ENCODE data around the gene UCN.
"Not testable (repeated sequence)": the region's sequence is repeated elsewhere in the genome, so short reads cannot be mapped to it uniquely, and the experiment has no call there.

The UCN gene

DNA sequence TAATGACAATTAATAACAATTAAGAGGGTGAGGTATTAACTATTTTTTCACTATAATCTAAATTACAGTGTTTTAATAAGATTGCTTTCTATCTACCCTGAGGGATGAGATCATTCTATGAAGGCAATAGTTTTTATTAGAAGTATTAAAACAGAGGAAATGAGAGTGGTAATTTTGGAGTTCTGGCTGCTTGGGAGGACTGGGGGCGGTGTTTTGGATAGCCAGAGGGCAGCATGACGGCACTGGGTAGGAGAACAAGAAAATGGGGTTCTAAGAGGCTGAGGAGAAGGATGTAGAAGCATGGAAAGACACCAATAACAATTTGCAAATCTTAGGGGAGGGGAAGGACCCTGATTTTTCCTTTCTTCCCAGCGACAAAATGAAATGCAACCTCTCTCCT is 38.1 kb downstream of the UCN start:
- TF ChIP-seq, protein P1, sequence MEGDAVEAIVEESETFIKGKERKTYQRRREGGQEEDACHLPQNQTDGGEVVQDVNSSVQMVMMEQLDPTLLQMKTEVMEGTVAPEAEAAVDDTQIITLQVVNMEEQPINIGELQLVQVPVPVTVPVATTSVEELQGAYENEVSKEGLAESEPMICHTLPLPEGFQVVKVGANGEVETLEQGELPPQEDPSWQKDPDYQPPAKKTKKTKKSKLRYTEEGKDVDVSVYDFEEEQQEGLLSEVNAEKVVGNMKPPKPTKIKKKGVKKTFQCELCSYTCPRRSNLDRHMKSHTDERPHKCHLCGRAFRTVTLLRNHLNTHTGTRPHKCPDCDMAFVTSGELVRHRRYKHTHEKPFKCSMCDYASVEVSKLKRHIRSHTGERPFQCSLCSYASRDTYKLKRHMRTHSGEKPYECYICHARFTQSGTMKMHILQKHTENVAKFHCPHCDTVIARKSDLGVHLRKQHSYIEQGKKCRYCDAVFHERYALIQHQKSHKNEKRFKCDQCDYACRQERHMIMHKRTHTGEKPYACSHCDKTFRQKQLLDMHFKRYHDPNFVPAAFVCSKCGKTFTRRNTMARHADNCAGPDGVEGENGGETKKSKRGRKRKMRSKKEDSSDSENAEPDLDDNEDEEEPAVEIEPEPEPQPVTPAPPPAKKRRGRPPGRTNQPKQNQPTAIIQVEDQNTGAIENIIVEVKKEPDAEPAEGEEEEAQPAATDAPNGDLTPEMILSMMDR (conservative IDR thresholded peaks at IDR 0.05): no peak
- H3K27ac ChIP-seq: no peak overlapping the region

- not testable (repeated sequence) for H3K27ac ChIP-seq
Measured at GRCh38 chr2:27268296-27268695, 39.9 kb downstream of the UCN start.

DNA sequence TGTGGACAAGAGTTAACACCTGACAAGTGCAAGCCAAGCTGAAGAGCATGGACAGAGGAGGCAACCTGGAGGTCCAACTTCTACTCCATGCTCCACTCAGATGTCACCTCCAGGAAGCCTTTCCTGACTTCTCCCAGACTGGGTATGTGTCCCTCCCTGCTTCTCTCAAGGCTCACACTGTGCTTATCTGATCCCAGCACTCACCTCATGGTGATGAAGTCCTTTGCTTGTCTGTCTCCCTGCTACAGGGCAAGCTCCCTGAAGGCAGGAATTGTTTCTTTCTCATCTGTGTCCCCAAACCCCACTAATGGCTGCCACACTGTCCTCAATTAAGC is 42.7 kb downstream of the UCN start:
- H3K27ac ChIP-seq: no peak overlapping the region; the same call in 1 of the 2 replicates
- TF ChIP-seq, protein P1 (conservative IDR thresholded peaks at IDR 0.05): no peak

DNA sequence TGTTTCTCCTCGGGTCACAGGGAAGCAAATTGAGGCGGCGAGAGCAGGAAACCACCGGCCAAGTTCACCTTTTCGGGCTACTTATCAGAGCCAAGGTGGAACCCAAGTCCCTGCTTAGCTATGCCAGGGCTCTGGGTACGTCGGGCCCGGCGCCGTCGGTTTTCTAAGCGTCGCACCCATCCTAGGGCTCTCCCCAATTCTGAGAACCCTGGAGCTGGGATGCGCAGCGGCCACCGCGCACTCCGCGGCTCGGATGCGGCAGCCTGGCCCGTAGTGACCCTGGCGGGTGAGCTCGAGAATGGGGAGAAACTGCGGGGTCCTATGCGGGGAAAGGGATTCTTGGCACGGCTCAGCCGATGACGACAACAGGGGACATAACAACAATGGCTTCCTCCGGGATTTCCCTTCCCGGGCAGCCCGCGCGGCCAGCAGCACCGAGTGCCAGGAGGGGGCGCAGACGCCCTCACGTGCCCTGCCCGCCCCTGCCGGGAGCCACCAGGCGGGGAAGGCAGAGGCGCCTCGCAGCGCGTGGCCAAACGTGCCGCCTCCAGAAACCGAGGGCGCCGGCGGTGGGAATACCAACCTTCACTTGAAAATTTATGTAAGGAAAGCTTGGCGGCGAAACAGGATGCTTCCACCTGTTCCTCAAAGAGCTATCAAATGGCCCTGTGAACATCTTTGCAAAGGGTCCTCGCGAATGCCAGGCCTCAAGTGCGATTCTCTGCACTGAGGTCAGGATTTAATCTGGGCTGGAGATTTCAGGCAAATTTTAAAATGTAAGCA is 43.3 kb downstream of the UCN start:
- TF ChIP-seq, protein P1 (conservative IDR thresholded peaks at IDR 0.05): peak; percentile 80
- peak overlapping the region; percentile 24; the same call in 1 of the 2 replicates for H3K27ac ChIP-seq

DNA sequence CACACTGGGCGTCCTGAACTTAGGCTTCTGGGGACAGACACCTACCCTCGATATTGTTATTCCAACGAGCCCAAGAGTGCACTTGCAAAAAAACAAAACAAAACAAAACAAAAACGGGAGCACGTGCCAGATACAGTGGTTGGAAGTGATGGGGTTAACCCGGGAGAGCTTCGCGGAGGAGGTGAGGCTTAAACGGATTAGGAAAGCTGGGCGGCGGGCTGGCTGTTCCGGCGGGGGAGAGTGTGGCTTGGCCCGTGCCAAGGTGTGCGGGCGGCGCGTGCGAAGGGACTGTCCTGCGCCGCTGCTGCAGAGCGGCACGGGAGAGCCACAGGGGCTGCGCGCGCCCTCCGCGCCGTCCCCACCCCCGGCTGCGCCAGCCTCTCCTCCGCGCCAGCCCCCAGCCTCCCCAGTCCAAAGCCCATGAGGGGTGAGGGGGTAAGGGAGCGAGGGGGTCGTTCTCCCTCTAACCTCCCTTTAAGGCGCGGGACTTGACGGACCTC is 43.9 kb downstream of the UCN start:
- TF ChIP-seq, protein P1 (conservative IDR thresholded peaks at IDR 0.05): no peak
- H3K27ac ChIP-seq: peak overlapping the region; percentile 24; the same call in 1 of the 2 replicates

DNA sequence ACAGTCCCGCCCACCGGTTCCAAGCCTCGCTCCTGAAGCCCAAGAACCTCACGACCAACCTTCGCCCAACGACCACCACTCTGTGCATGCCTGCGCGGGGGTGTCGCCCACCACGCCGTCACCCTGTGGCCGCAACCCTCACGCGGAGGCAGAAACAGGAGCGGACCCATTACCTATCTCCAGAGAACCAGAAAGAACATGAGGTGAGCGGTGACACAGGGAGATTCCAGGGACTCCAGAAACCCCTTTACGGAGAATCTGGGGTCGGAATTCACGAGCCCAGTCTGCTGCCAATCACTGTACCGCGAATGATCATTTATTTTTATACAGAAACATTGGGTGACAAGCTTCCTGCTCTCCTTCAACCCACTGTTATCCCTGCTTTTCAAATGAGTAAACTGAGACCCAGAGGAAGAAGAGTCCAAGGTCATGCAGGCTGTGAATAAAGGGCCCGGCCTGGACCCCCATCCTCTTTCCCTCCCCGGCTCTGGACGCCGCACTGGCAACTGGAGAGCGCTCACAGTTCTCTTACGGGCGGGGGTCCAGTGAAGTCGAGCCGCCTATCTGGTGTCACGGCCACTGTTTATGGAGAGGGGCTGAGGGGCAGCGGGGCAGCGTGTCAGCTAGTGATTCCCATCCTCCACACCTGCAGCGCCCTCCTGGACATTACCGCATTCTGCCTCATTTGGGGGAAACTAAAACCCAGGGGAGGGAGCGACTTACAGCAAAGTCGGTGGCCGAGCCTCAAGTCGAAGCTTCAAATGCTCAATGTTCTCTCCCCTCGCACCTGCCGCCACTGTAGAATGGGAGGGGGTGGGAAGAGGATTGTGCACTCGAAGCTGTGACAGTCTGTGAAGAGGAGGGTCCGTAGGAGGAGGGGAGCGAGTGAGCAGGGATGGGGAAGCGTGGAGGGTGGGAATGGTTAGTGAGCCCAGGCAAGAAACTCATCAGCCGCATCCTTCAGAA is 44.7 kb downstream of the UCN start:
- H3K27ac ChIP-seq: no peak overlapping the region; the same call in 1 of the 2 replicates
- TF ChIP-seq, protein P1 (conservative IDR thresholded peaks at IDR 0.05): no peak

DNA sequence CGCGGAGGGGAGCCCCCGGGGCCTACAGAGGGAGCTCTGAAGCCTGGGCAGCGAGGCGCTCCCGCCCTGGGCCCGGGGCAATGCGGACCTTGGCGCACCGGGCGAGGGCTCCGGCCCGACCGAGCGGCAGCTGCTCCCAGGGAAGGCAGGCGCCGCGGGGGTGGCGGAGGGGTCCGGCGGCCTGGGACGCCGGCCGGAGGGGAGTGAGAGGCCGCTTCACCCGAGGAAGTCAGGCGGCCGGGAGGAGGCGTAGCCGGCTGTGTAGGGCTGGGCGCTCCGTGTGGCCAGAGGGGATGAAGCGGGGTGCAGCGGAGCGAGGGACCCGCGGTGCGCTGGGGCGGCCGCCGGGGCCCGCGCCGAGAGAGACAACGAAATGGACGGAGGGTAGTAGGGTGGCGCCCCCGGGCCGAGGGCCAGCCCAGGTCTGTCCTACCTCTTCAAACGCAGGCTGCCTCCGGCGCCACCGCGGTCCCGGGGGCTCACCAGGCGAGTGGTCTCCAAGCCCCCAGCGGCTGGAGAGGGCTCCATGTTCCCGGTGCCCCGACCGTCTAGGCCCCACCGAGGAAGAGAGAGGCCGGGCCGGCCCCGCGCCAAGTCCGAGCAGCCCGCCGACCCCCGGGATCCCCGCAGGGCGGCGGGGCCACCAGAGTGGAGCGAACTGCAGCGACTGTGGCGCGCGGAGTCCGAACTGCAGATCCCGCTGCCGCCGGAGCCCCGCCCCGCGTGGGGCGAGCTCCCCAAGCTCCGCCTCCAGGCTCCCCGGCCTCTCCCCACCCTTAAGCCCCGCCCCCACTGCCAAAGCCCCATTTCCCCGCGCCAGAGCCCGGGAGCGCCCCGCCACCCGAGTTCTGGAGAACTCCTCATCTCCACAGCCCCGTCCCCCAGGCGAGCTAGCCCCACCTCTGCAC is 45.6 kb downstream of the UCN start, which contains the start of gene SLC30A3:
TSS of gene SLC30A3 (minus strand) at position 669 of the 908 bp plus-strand sequence. CDS start at position 528, 141 bp downstream.
- TF ChIP-seq, protein P1 (conservative IDR thresholded peaks at IDR 0.05): no peak
- no peak within 1 kb of the TSS; the same call in 1 of the 2 replicates for H3K27ac ChIP-seq
